T-helper 17 cell (primary cell): ENCODE data around the gene CDKN2B. TPM values are rescaled to one million over a fixed set of nuclear protein-coding genes. Genes with fewer than 3 reads are reported as not detected.

Experiments
- ATAC-seq: fragments of 150-1000 bp; cut with Tn5 transposase; 2 replicates; pipeline ENCODE4 v1.10.0; 2021; ENCODE audit warnings: mild to moderate bottlenecking, moderate library complexity
- DNase-seq, 3 donors: peaks; one replicate each; pipeline versions ENCODE4 v3.0.0 to v3.0.0-alpha.2; 2020 to 2021
- H3K9me3 ChIP-seq: one replicate; pipeline ENCODE4 v1.7.0; 2013; ENCODE audit warnings: low read length, mild to moderate bottlenecking; ENCODE audit not compliant: control insufficient read depth, poor library complexity, severe bottlenecking
- H3K27ac Mint-ChIP-seq: one replicate; pipeline ENCODE4 v1.8.0; 2022; ENCODE audit warnings: mild to moderate bottlenecking, moderate library complexity, mixed read lengths
- H3K27me3 Mint-ChIP-seq: one replicate; pipeline ENCODE4 v1.8.0; 2022; ENCODE audit warnings: mixed read lengths
- H3K36me3 Mint-ChIP-seq: one replicate; pipeline ENCODE4 v1.8.0; 2022; ENCODE audit warnings: low read depth, mixed read lengths
- H3K4me1 Mint-ChIP-seq: one replicate; pipeline ENCODE4 v1.8.0; 2022; ENCODE audit warnings: mild to moderate bottlenecking, mixed read lengths
- H3K4me3 Mint-ChIP-seq: one replicate; pipeline ENCODE4 v1.8.0; 2022; ENCODE audit warnings: mild to moderate bottlenecking, moderate library complexity, mixed read lengths
- total RNA-seq, 4 donors: library from RNA in 2 of 4; stranded (reverse) in 2 of 4; gene quantifications; one replicate each; pipeline ENCODE4 v1.2.3 and lab custom pipeline; 2022 to 2026

CDKN2B gene
- total RNA-seq, 2 donors from 2014 or later, result 1.7 to 2.0 TPM

- ATAC-seq (no peak), DNase-seq (no peak)
- peaks cover 63% of the 10 kb centered on the region for H3K27me3 Mint-ChIP-seq
- H3K27ac Mint-ChIP-seq, result no peak overlapping the region
- H3K4me3 Mint-ChIP-seq, result no peak overlapping the region
- peaks cover 6% of the 10 kb centered on the region for H3K4me1 Mint-ChIP-seq
- H3K9me3 ChIP-seq, result no peaks in the 10 kb centered on the region
- H3K36me3 Mint-ChIP-seq, result no peaks in the 10 kb centered on the region
These were observed 26.1 kb downstream of the CDKN2B start for GRCh38 chr9:21982861-21983560.

DNA sequence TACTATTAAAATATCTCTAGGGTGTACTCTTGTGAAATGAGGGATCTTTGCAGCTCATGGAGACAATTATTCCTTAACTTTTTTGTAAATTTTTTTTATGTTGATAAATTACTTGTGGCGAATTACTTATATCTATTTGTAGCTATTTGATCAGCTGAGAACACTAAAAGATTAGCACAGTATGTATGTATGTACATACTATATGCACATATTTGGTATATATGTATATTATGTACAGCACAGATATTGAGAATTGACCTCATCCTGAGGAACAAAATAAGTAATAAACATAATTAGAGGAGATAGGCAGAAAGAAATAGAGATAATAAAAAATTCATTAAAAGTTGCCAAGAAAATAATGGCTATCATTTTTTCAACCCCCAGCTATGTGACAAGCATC is 26.7 kb downstream of the CDKN2B start:
- no peak for ATAC-seq
- no peak for DNase-seq
- Mint-ChIP-seq H3K4me3 (no peak overlapping the region), H3K36me3 (no peaks in the 10 kb centered on the region), H3K27ac (no peak overlapping the region), H3K27me3 (peaks cover 64% of the 10 kb centered on the region), H3K4me1 (peaks cover 5% of the 10 kb centered on the region)
- H3K9me3 ChIP-seq, result no peaks in the 10 kb centered on the region

DNA sequence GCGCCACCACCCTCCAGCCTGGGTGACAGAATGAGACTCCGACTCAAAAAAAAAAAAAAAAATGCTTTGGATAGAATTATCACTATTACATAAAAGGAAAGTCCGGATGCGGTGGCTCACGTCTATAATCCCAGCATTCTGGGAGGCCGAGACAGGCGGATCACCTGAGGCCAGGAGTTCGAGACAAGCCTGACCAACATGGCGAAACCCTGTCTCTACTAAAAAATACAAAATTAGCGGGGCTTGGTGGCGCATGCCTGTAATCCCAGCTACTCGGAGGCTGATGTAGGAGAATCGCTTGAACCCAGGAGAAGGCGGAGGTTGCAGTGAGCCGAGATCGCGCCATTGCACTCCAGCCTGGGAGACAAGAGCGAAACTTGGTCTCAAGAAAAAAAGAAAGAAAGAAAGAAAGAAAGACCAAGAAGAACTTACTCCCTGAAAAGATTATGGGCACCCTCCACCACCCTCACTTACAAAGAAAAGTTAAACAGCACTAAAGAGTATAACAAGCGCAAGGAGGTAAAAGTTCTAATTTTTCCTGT is 32.7 kb downstream of the CDKN2B start:
- H3K9me3 ChIP-seq, result peaks cover 10% of the 10 kb centered on the region

DNA sequence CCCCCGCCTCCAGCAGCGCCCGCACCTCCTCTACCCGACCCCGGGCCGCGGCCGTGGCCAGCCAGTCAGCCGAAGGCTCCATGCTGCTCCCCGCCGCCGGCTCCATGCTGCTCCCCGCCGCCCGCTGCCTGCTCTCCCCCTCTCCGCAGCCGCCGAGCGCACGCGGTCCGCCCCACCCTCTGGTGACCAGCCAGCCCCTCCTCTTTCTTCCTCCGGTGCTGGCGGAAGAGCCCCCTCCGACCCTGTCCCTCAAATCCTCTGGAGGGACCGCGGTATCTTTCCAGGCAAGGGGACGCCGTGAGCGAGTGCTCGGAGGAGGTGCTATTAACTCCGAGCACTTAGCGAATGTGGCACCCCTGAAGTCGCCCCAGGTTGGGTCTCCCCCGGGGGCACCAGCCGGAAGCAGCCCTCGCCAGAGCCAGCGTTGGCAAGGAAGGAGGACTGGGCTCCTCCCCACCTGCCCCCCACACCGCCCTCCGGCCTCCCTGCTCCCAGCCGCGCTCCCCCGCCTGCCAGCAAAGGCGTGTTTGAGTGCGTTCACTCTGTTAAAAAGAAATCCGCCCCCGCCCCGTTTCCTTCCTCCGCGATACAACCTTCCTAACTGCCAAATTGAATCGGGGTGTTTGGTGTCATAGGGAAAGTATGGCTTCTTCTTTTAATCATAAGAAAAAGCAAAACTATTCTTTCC is 34.2 kb downstream of the CDKN2B start:
- H3K36me3 Mint-ChIP-seq, result peaks cover 4% of the 10 kb centered on the region
- H3K4me3 Mint-ChIP-seq, result peak overlapping the region; percentile 90
- H3K27me3 Mint-ChIP-seq, result peaks cover 87% of the 10 kb centered on the region
- peaks cover 16% of the 10 kb centered on the region for H3K9me3 ChIP-seq
- peak overlapping the region; percentile 89 for H3K27ac Mint-ChIP-seq
- DNase-seq (no peak), ATAC-seq (peak; percentile 69)
- H3K4me1 Mint-ChIP-seq, result peaks cover 20% of the 10 kb centered on the region

More for the DNA sequence above, 32.7 kb downstream of the CDKN2B start:
- DNase-seq (no peak), ATAC-seq (no peak)
- Mint-ChIP-seq H3K27ac (peak overlapping the region; percentile 74), H3K4me3 (peak overlapping the region; percentile 45), H3K4me1 (peaks cover 16% of the 10 kb centered on the region), H3K27me3 (peaks cover 81% of the 10 kb centered on the region), H3K36me3 (peaks cover 2% of the 10 kb centered on the region)

GRCh38 chr9:21974343-21974721 is 34.8 kb downstream of the CDKN2B start:
- ATAC-seq, result no peak
- peaks cover 20% of the 10 kb centered on the region for H3K4me1 Mint-ChIP-seq
- peaks cover 4% of the 10 kb centered on the region for H3K36me3 Mint-ChIP-seq
- peak overlapping the region; percentile 89 for H3K27ac Mint-ChIP-seq
- no peak for DNase-seq
- peak overlapping the region; percentile 90 for H3K4me3 Mint-ChIP-seq
- peaks cover 84% of the 10 kb centered on the region for H3K27me3 Mint-ChIP-seq
- H3K9me3 ChIP-seq, result peaks cover 19% of the 10 kb centered on the region

DNA sequence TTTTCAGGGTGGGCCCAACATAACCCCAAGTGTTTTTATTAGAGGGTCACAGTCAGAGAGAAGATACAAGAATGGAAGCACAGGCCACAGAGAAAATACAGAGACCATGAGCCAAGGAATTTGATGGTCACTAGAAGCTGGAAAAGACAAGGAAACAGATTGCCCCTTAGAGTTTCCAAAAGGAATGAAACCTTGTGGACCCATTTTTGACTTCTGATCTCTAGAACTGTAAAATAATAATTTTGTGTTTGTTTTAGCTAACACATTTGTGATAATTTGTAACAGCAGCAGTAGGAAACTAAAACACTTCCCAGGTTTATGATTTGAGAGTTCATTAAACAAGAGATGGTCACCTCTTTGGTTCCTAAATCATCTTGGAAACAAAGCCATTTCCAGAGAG is 36.7 kb downstream of the CDKN2B start:
- Mint-ChIP-seq H3K4me3 (no peak overlapping the region), H3K27ac (no peak overlapping the region), H3K4me1 (peaks cover 25% of the 10 kb centered on the region), H3K36me3 (peaks cover 7% of the 10 kb centered on the region), H3K27me3 (peaks cover 81% of the 10 kb centered on the region)
- DNase-seq (no peak), ATAC-seq (no peak)
- H3K9me3 ChIP-seq, result peaks cover 37% of the 10 kb centered on the region

DNA sequence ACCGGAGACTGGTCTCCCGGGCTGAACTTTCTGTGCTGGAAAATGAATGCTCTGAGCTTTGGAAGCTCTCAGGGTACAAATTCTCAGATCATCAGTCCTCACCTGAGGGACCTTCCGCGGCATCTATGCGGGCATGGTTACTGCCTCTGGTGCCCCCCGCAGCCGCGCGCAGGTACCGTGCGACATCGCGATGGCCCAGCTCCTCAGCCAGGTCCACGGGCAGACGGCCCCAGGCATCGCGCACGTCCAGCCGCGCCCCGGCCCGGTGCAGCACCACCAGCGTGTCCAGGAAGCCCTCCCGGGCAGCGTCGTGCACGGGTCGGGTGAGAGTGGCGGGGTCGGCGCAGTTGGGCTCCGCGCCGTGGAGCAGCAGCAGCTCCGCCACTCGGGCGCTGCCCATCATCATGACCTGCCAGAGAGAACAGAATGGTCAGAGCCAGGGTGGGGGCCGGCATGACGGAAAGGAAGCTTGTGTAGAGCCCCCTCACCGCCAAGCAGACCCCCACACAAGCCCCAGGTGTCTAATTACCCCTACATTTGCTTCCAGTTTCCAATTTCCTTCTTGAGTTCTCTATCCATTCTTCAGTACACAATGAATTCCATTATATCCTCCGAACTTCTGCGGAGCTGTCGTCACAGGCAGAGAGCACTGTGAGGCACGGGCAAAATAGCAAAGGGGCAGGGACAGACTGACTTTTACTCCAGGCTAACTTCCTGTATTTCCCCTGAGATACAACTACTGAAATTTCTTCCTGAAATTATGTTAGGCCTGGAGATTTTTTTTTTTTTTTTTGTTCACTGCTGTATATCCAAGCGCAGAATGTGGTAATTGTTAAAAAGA is 38.1 kb downstream of the CDKN2B start:
- peaks cover 83% of the 10 kb centered on the region for H3K27me3 Mint-ChIP-seq
- H3K9me3 ChIP-seq, result peaks cover 42% of the 10 kb centered on the region
- peak overlapping the region; percentile 32 for H3K27ac Mint-ChIP-seq
- H3K4me1 Mint-ChIP-seq, result peaks cover 26% of the 10 kb centered on the region
- H3K36me3 Mint-ChIP-seq, result peaks cover 10% of the 10 kb centered on the region
- ATAC-seq (no peak), DNase-seq (no peak)
- peak overlapping the region; percentile 3 for H3K4me3 Mint-ChIP-seq

DNA sequence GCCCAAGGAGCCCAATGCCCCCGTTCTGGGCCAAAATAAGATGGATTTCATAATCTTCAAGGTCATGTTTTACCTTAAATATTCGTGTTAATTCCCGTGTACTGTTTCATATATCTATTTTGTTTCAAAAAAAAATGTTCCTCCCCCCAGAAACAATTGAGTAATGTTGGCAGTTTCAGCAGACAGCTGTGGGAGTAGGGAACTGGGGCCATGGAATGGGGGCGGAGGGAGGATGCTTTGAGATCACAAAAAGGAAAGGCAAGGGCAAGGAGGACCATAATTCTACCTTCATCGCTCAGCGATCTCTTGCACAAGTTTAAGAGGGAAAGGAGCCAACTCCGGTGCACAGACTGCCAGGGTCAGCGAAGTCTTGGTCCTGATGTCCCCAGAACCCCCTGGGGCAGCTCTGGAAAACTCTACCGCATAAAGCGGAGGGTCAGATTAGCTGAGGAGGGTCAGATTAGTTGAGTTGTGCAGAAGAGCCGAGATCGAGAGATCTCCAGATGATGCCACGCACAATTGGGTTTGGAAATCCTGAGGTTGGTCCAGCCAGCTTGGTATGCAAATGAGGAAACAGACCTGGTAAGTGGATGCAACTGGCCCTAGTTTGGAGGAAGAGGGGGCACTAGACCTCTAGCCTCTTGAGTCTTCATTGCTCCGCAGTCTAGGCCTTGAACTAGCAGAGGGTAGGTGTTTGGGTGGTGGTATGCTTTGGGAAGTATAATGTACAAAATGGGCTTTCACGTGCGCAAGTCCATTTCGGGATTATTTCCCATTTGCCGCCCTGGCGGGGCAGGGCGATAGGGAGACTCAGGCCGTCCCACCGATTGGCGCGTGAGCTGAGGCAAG is 38.9 kb downstream of the CDKN2B start:
- Mint-ChIP-seq H3K4me1 (peaks cover 30% of the 10 kb centered on the region), H3K4me3 (no peak overlapping the region), H3K36me3 (peaks cover 13% of the 10 kb centered on the region), H3K27me3 (peaks cover 83% of the 10 kb centered on the region), H3K27ac (peak overlapping the region; percentile 32)
- H3K9me3 ChIP-seq, result peaks cover 42% of the 10 kb centered on the region
- ATAC-seq (no peak), DNase-seq (no peak)

DNA sequence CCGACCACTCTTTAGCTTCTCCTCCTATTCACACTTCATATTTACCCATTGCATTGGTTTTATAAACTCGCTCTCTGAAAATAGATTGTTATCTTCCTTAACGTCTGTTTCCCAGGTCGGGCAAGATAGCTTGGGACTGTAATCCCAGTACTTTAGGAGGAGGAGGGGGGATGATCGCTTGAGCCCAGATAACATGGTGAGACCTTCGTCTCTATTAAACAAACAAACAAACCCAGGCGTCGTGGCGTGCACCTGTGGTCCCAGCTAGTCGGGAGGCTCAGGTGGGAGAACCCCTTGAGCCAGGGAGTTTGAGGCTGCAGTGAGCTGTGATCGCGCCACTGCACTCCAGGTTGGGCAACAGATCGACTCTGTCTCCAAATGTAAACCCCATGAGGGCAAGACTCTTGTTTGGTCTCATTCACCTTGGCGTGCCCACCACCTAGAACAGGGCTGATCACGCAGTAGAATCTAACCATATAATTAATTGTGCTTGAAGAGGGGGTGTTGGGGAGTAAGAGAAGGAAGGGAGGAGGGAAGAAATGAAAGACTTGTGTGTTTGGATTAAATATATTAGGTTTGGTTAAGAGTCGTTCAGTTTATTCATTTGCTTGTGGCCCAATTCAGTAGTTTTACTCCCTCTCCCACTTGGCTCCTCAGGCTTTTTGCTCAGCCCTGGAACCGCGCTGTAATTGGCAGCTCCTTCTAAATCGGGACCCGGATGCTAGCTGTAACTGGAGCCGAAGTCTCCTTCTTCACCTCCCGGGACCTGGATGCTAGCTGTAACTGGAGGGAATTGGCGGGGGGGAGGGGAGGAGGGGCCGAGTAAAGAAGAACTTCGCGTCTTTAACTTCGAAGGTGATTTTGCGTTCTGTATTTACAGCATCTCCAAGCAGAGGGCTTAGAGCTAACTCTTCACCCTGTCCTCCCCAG is 39.8 kb downstream of the CDKN2B start:
- ATAC-seq (no peak), DNase-seq (no peak)
- Mint-ChIP-seq H3K27me3 (peaks cover 83% of the 10 kb centered on the region), H3K4me1 (peaks cover 23% of the 10 kb centered on the region), H3K36me3 (peaks cover 11% of the 10 kb centered on the region), H3K4me3 (peak overlapping the region; percentile 46), H3K27ac (peak overlapping the region; percentile 79)
- H3K9me3 ChIP-seq, result peaks cover 44% of the 10 kb centered on the region

DNA sequence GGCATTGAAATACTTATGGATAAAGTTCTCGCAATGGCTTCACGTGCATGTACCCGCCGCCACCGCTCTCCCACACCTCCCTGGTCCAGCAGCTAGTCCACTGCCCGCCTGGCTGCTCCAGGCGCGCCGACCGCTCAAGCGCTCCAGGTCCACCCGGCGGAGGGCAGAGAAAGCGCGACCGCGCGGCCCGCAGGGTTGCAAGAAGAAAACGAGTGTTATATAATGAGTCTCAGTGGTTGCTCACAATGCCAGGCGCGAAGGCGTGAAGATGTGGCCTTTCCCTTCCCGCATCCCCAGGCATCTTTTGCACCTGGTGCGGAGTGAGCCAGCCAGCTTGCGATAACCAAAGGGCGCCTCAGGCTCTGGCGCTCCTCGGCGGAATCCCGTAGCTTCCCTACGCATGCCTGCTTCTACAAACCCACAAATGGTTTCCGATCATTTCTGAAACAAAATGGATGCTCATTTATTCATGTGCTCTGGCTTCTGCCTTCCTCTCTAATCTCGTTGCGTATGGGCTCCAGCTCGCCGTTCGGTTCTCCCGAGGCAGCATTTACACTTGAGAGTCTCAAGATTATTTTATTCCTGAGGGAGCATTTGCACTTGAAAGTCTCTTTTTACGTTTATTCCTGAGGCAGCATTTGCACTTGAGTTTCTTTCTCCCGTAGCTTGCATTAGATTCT is 40.6 kb downstream of the CDKN2B start:
- ATAC-seq (no peak), DNase-seq (no peak)
- H3K27me3 Mint-ChIP-seq, result peaks cover 83% of the 10 kb centered on the region
- peak overlapping the region; percentile 46 for H3K4me3 Mint-ChIP-seq
- H3K27ac Mint-ChIP-seq, result peak overlapping the region; percentile 79
- peaks cover 41% of the 10 kb centered on the region for H3K9me3 ChIP-seq
- peaks cover 11% of the 10 kb centered on the region for H3K36me3 Mint-ChIP-seq
- H3K4me1 Mint-ChIP-seq, result peaks cover 20% of the 10 kb centered on the region

DNA sequence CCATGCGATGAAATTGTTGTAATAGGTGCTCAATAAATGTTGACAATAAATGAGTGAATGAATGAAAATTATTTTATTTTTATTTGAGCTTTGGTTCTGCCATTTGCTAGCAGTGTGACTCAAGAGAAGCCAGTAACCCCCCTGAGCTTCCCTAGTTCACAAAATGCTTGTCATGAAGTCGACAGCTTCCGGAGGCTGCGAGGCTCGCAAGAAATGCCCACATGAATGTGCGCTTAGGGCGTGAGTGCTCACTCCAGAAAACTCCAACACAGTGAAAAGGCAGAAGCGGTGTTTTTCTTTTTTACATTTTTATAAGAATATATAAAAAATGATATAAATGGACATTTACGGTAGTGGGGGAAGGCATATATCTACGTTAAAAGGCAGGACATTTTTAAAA is 41.4 kb downstream of the CDKN2B start:
- H3K27me3 Mint-ChIP-seq, result peaks cover 87% of the 10 kb centered on the region
- ATAC-seq (no peak), DNase-seq (no peak)
- peaks cover 46% of the 10 kb centered on the region for H3K9me3 ChIP-seq
- H3K4me1 Mint-ChIP-seq, result peaks cover 20% of the 10 kb centered on the region
- H3K36me3 Mint-ChIP-seq, result peaks cover 11% of the 10 kb centered on the region
- H3K27ac Mint-ChIP-seq, result peak overlapping the region; percentile 79
- no peak overlapping the region for H3K4me3 Mint-ChIP-seq
